ENCODE measurements around the gene DTX2. TPM values are rescaled to one million over a fixed set of nuclear protein-coding genes. Genes with fewer than 3 reads are reported as not detected.
A peak's percentile ranks its signal among the peaks of the same experiment; 100 is the strongest.
"Not testable (repeated sequence)": the region's sequence is repeated elsewhere in the genome, so short reads cannot be mapped to it uniquely, and the experiment has no call there.

Gene DTX2
- 10 to 100 TPM; 16.0 to 41.2 (median 30.9) TPM for polyA plus RNA-seq
- long read RNA-seq, donor 1, partial matches to known transcripts = 0 of 3 reads
- long read RNA-seq, donor 1, other reads (novel, unspliced or antisense) = 0 of 3 reads
- long read RNA-seq, donor 2, partial matches to known transcripts = 0 of 1 reads
- long read RNA-seq, donor 2, other reads (novel, unspliced or antisense) = 0 of 1 reads
- long read RNA-seq, donor 3, partial matches to known transcripts = 0 of 2 reads
- long read RNA-seq, donor 3, other reads (novel, unspliced or antisense) = 0 of 2 reads
- long read RNA-seq, donor 4 = 0 reads
- long read RNA-seq, donor 5 = 0 reads
- long read RNA-seq, donor 6, partial matches to known transcripts = 0 of 2 reads
- long read RNA-seq, donor 6, other reads (novel, unspliced or antisense) = 0 of 2 reads
- long read RNA-seq, donor 7, partial matches to known transcripts = 0 of 4 reads
- long read RNA-seq, donor 7, other reads (novel, unspliced or antisense) = 0 of 4 reads
- long read RNA-seq, donor 8 = 0 reads
- long read RNA-seq, donor 9 = 0 reads
- long read RNA-seq, donor 10, partial matches to known transcripts = 0 of 5 reads
- long read RNA-seq, donor 10, other reads (novel, unspliced or antisense) = 0 of 5 reads

DNA sequence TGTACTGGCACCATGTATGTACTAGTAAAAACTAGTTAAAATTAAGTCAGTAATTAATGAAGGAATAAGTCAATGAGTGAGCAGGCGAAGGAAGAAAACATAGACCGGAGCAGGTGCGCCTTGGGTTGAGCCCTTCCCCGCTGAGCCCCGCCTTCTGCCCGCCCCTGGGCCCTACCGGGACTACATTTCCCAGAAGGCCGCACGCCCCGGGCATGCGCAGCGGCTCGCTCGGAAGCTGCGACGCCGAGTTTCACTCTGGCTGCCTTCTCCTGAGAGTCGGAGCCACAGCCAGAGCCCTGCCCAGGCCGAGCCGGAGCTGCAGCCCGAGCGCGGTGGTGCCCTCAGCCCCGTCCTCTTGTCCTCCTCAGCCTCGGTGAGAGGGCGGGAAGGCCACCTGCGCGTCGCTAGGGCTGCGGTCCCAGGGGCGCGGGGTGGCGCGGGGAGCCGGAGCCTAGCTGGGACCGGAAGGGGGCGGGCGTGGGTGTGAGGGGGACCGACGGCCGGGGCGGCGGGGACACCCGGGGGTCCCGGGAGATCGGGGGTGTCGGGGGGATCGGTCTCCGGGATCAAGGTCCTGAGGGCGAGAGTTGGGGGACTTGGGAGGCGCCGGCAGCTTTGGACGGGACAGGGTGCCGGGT is at the start of gene DTX2:
Gene DTX2 (plus strand): TSS at position 246 of the 638 bp plus-strand sequence. CDS start 18,801 bp downstream, outside the sequence.
- not testable (repeated sequence) for H3K36me3 ChIP-seq (ENCODE audit: control insufficient read depth in 3 of 3, insufficient read depth in 2 of 3, low read depth in 1 of 3, low read length in 3 of 3); H3K27me3 ChIP-seq (ENCODE audit: control insufficient read depth in 3 of 3, insufficient read depth in 3 of 3, low read length in 3 of 3); H3K9me3 ChIP-seq (ENCODE audit: control insufficient read depth in 2 of 2, insufficient read depth in 1 of 2, low read depth in 1 of 2, low read length in 1 of 2); H3K4me1 ChIP-seq (ENCODE audit: control insufficient read depth in 3 of 3, insufficient read depth in 2 of 3, low read depth in 1 of 3, low read length in 2 of 3); DNase-seq; FAIRE-seq
- peak within 1 kb of the TSS in 2 of 3 donors; percentile 38 to 58 for H3K27ac ChIP-seq (ENCODE audit: low read depth in 1 of 3, low read length in 2 of 3)
- peak within 1 kb of the TSS in 2 of 3 donors; percentile 46 to 54 for H3K4me3 ChIP-seq (ENCODE audit: low read depth in 1 of 3, low read length in 3 of 3)
- WGBS, 3 donors = 0 to 1% (median 1%) methylated on average over 8 to 20 of the region's 54 CpGs

DNA sequence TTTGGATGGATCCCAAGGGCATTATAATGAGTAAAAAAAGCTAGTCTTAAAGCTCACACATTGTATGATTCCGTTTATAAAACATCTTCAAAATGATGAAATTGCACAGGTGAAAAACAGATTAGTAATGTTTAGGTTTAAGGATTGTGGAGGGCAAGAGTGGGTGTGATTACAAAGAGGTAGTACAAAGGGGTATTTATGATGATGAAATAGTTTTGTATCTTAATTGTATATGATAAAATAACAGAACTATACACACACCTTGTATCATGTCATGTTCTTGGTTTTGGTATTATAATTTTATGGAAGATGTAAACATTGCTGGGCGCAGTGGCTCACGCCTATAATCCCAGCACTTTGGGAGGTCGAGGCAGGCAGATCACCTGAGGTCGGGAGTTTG is 49.3 kb upstream of the DTX2 start:
- Histone ChIP-seq H3K27me3 (ENCODE audit: control insufficient read depth in 3 of 3, insufficient read depth in 3 of 3, low read length in 3 of 3) (no peaks in the 10 kb centered on the region), H3K36me3 (ENCODE audit: control insufficient read depth in 3 of 3, insufficient read depth in 2 of 3, low read depth in 1 of 3, low read length in 3 of 3) (no peaks in the 10 kb centered on the region), H3K9me3 (ENCODE audit: control insufficient read depth in 2 of 2, insufficient read depth in 1 of 2, low read depth in 1 of 2, low read length in 1 of 2) (no peaks in the 10 kb centered on the region), H3K4me3 (ENCODE audit: low read depth in 1 of 3, low read length in 3 of 3) (no peak overlapping the region), H3K4me1 (ENCODE audit: control insufficient read depth in 3 of 3, insufficient read depth in 2 of 3, low read depth in 1 of 3, low read length in 2 of 3) (no peaks in the 10 kb centered on the region), H3K27ac (ENCODE audit: low read depth in 1 of 3, low read length in 2 of 3) (no peak overlapping the region)
- no peak for FAIRE-seq
- no peak for DNase-seq
- 74 to 78% (median 75%) methylated on average over 4 to 5 of the region's 5 CpGs for WGBS, 3 donors

GRCh38 chr7:76417654-76418310 is 43.7 kb upstream of the DTX2 start:
- not testable (repeated sequence) for DNase-seq; H3K27me3 ChIP-seq (ENCODE audit: control insufficient read depth in 3 of 3, insufficient read depth in 3 of 3, low read length in 3 of 3); FAIRE-seq; H3K4me1 ChIP-seq (ENCODE audit: control insufficient read depth in 3 of 3, insufficient read depth in 2 of 3, low read depth in 1 of 3, low read length in 2 of 3); H3K27ac ChIP-seq (ENCODE audit: low read depth in 1 of 3, low read length in 2 of 3); H3K9me3 ChIP-seq (ENCODE audit: control insufficient read depth in 2 of 2, insufficient read depth in 1 of 2, low read depth in 1 of 2, low read length in 1 of 2); H3K4me3 ChIP-seq (ENCODE audit: low read depth in 1 of 3, low read length in 3 of 3); H3K36me3 ChIP-seq (ENCODE audit: control insufficient read depth in 3 of 3, insufficient read depth in 2 of 3, low read depth in 1 of 3, low read length in 3 of 3)
- WGBS, 3 donors = 92 to 95% (median 93%) methylated on average over 10 of the region's 10 CpGs

DNA sequence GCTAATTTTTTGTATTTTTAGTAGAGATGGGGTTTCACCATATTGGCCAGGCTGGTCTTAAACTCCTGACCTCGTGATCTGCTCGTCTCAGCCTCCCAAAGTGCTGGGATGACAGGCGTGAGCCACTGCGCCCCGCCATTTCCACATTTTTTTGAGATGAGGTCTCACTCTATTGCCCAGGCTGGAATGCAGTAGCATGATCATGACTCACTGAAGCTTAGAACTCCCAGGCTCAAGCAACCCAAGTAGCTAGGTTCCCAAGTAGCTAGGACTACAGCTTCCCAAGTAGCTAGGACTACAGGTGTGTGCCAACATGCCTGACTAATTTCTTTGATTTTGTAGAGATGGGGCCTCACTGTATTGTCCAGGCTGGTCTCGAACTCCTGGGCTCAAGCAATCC is 40.4 kb upstream of the DTX2 start:
- peaks cover 0 to 12% (median 0%) of the 10 kb centered on the region in 3 donors for H3K4me1 ChIP-seq (ENCODE audit: control insufficient read depth in 3 of 3, insufficient read depth in 2 of 3, low read depth in 1 of 3, low read length in 2 of 3)
- 88 to 96% (median 91%) methylated on average over 6 of the region's 6 CpGs for WGBS, 3 donors
- not testable (repeated sequence) for H3K36me3 ChIP-seq (ENCODE audit: control insufficient read depth in 3 of 3, insufficient read depth in 2 of 3, low read depth in 1 of 3, low read length in 3 of 3); H3K27me3 ChIP-seq (ENCODE audit: control insufficient read depth in 3 of 3, insufficient read depth in 3 of 3, low read length in 3 of 3); H3K27ac ChIP-seq (ENCODE audit: low read depth in 1 of 3, low read length in 2 of 3); DNase-seq; H3K9me3 ChIP-seq (ENCODE audit: control insufficient read depth in 2 of 2, insufficient read depth in 1 of 2, low read depth in 1 of 2, low read length in 1 of 2); H3K4me3 ChIP-seq (ENCODE audit: low read depth in 1 of 3, low read length in 3 of 3); FAIRE-seq

GRCh38 chr7:76423666-76424412 is 37.7 kb upstream of the DTX2 start:
- Histone ChIP-seq H3K4me1 (ENCODE audit: control insufficient read depth in 3 of 3, insufficient read depth in 2 of 3, low read depth in 1 of 3, low read length in 2 of 3) (peaks cover 0 to 19% (median 0%) of the 10 kb centered on the region in 3 donors), H3K27me3 (ENCODE audit: control insufficient read depth in 3 of 3, insufficient read depth in 3 of 3, low read length in 3 of 3) (no peaks in the 10 kb centered on the region), H3K9me3 (ENCODE audit: control insufficient read depth in 2 of 2, insufficient read depth in 1 of 2, low read depth in 1 of 2, low read length in 1 of 2) (peaks cover 0 to 4% of the 10 kb centered on the region in 2 donors), H3K4me3 (ENCODE audit: low read depth in 1 of 3, low read length in 3 of 3) (no peak overlapping the region), H3K36me3 (ENCODE audit: control insufficient read depth in 3 of 3, insufficient read depth in 2 of 3, low read depth in 1 of 3, low read length in 3 of 3) (no peaks in the 10 kb centered on the region), H3K27ac (ENCODE audit: low read depth in 1 of 3, low read length in 2 of 3) (no peak overlapping the region)
- 58 to 68% (median 60%) methylated on average over 15 of the region's 15 CpGs for WGBS, 3 donors
- FAIRE-seq (no peak), DNase-seq (no peak)

- H3K27ac ChIP-seq (ENCODE audit: low read depth in 1 of 3, low read length in 2 of 3) = no peak within 1 kb of the TSS
- no peak for FAIRE-seq
- WGBS, 3 donors = 77 to 82% (median 81%) methylated on average over 10 of the region's 10 CpGs
Observed at GRCh38 chr7:76424413-76425111, 36.9 kb upstream of the DTX2 start, which contains the start of gene ZP3. TSS of gene ZP3 (plus strand) at chr7:76424950. CDS start at chr7:76424965, 15 bp downstream.

GRCh38 chr7:76425156-76425555 is 36.4 kb upstream of the DTX2 start:
- FAIRE-seq = no peak
- no peaks in the 10 kb centered on the region for H3K27me3 ChIP-seq (ENCODE audit: control insufficient read depth in 3 of 3, insufficient read depth in 3 of 3, low read length in 3 of 3)
- DNase-seq = no peak
- peaks cover 0 to under 1% of the 10 kb centered on the region in 2 donors for H3K9me3 ChIP-seq (ENCODE audit: control insufficient read depth in 2 of 2, insufficient read depth in 1 of 2, low read depth in 1 of 2, low read length in 1 of 2)
- H3K36me3 ChIP-seq (ENCODE audit: control insufficient read depth in 3 of 3, insufficient read depth in 2 of 3, low read depth in 1 of 3, low read length in 3 of 3) = peaks cover 0 to 3% (median 0%) of the 10 kb centered on the region in 3 donors
- H3K4me3 ChIP-seq (ENCODE audit: low read depth in 1 of 3, low read length in 3 of 3) = no peak overlapping the region
- no peak overlapping the region for H3K27ac ChIP-seq (ENCODE audit: low read depth in 1 of 3, low read length in 2 of 3)
- WGBS, 3 donors = 85 to 92% (median 91%) methylated on average over 9 of the region's 9 CpGs
- H3K4me1 ChIP-seq (ENCODE audit: control insufficient read depth in 3 of 3, insufficient read depth in 2 of 3, low read depth in 1 of 3, low read length in 2 of 3) = peaks cover 0 to 19% (median 0%) of the 10 kb centered on the region in 3 donors

More at GRCh38 chr7:76424413-76425111, 36.9 kb upstream of the DTX2 start, which contains the start of gene ZP3:
- H3K9me3 ChIP-seq (ENCODE audit: control insufficient read depth in 2 of 2, insufficient read depth in 1 of 2, low read depth in 1 of 2, low read length in 1 of 2) = peaks cover 0 to 4% of the 10 kb centered on the region in 2 donors
- peaks cover 0 to 19% (median 0%) of the 10 kb centered on the region in 3 donors for H3K4me1 ChIP-seq (ENCODE audit: control insufficient read depth in 3 of 3, insufficient read depth in 2 of 3, low read depth in 1 of 3, low read length in 2 of 3)
- peaks cover 0 to 1% (median 0%) of the 10 kb centered on the region in 3 donors for H3K36me3 ChIP-seq (ENCODE audit: control insufficient read depth in 3 of 3, insufficient read depth in 2 of 3, low read depth in 1 of 3, low read length in 3 of 3)
- H3K4me3 ChIP-seq (ENCODE audit: low read depth in 1 of 3, low read length in 3 of 3) = no peak within 1 kb of the TSS
- H3K27me3 ChIP-seq (ENCODE audit: control insufficient read depth in 3 of 3, insufficient read depth in 3 of 3, low read length in 3 of 3) = no peaks in the 10 kb centered on the region
- no peak for DNase-seq
